Spleen (tissue), 11 donors: ENCODE results near the gene ITGBL1. TPM values are rescaled to one million over a fixed set of nuclear protein-coding genes. Genes with fewer than 3 reads are reported as not detected.

ENCODE experiments used
- DNase-seq: peaks from one replicate; pipeline ENCODE4 v3.0.0-alpha.2; 2020
- H3K27ac ChIP-seq, 8 donors: fragments of 200-600 bp; sonication (generic) in 7 of 8; 1 replicate in 4 of 8; 2 replicates in 4 of 8; pipeline versions ENCODE4 v1.5.0 to v1.8.0; 2016 to 2021; ENCODE audit warnings: inconsistent platforms in 4 of 8, mild to moderate bottlenecking in 4 of 8, moderate library complexity in 1 of 8
- H3K27me3 ChIP-seq, 7 donors: fragments of 200-600 bp; sonication (generic) in 6 of 7; replicated peaks in 1 of 7; 1 replicate in 4 of 7; 2 replicates in 3 of 7; pipeline versions ENCODE4 v1.5.0 to v1.8.0; 2016 to 2021; ENCODE audit warnings: inconsistent platforms in 3 of 7, mild to moderate bottlenecking in 1 of 7
- H3K36me3 ChIP-seq, 6 donors: fragments of 200-600 bp; sonication (generic) in 5 of 6; 1 replicate in 4 of 6; 2 replicates in 2 of 6; pipeline versions ENCODE4 v1.5.0 to v1.8.0; 2016 to 2021; ENCODE audit warnings: inconsistent platforms in 2 of 6
- H3K4me1 ChIP-seq, 6 donors: fragments of 200-600 bp; sonication (generic) in 5 of 6; 1 replicate in 3 of 6; 2 replicates in 3 of 6; pipeline versions ENCODE4 v1.5.0 to v1.8.0; 2016 to 2021; ENCODE audit warnings: inconsistent platforms in 3 of 6
- H3K4me3 ChIP-seq, 8 donors: fragments of 200-600 bp; sonication (generic) in 7 of 8; 1 replicate in 4 of 8; 2 replicates in 4 of 8; pipeline versions ENCODE4 v1.5.0 to v1.8.0; 2016 to 2021; ENCODE audit warnings: inconsistent platforms in 4 of 8, mild to moderate bottlenecking in 4 of 8, moderate library complexity in 2 of 8
- H3K9me3 ChIP-seq, 8 donors: fragments of 200-600 bp; sonication (generic) in 7 of 8; 1 replicate in 4 of 8; 2 replicates in 4 of 8; pipeline versions ENCODE4 v1.5.0 to v1.8.0; 2016 to 2021; ENCODE audit warnings: inconsistent platforms in 4 of 8
- CTCF ChIP-seq, 11 experiments: fragments of 200-600 bp in 7 of 11; fragments of 450-650 bp in 4 of 11; sonication (generic) in 4 of 11; IDR thresholded peaks in 8 of 11; conservative IDR thresholded peaks in 3 of 11; 1 replicate in 7 of 11; 2 replicates in 4 of 11; pipeline versions ENCODE4 v1.4.0 to v1.8.0; 2016 to 2021; ENCODE audit warnings: antibody characterized with exemption in 11 of 11, inconsistent platforms in 4 of 11, mild to moderate bottlenecking in 1 of 11
- POLR2A ChIP-seq, 3 donors: fragments of 450-650 bp; IDR thresholded peaks; one replicate each; pipeline ENCODE4 v1.5.1; 2017; ENCODE audit warnings: antibody characterized with exemption in 3 of 3, mild to moderate bottlenecking in 1 of 3
- POLR2AphosphoS5 ChIP-seq, 3 donors: sonication (generic); formaldehyde crosslinking; IDR thresholded peaks; one replicate each; pipeline ENCODE4 v1.5.1; 2017; ENCODE audit warnings: antibody characterized with exemption in 3 of 3
- WGBS, 5 donors: extraction: QIAGEN DNeasy Blood & Tissue Kit in 3 of 5; methylation state at CpG; one replicate each; pipeline versions ENCODE4 v1.1.5 to v1.1.7; 2013 to 2018; 5-methylcytosine and 5-hydroxymethylcytosine counted together
- intact Hi-C: fragments of 100-400 bp; cut with DNase I; formaldehyde crosslinking; loops from one replicate; pipeline ENCODE4 v1.15.0; 2023; ENCODE audit warnings: low total_unique reads
- polyA plus RNA-seq, 3 donors: library from polyadenylated mRNA; stranded (reverse); fragments of 200-250 nt; gene quantifications; one replicate each; pipeline ENCODE4 v1.2.1, GENCODE V29; 2013
- total RNA-seq, 7 donors: library from RNA; depleted of rRNA in 3 of 7; stranded (reverse); fragments of >200 nt in 3 of 7; fragmentation: NEBNext Ultra II Directional in 4 of 7; extraction: Animal tissue kit (Norgen Biotek cat#: 25700) in 4 of 7; gene quantifications; one replicate each; pipeline versions ENCODE4 v1.1.0 to v1.2.1, GENCODE V29; 2016 to 2021
- donor health status: healthy with polysubstance abuse.
- donor health status: DM: no; HTN: no; CAD: no; lungs with moderate emphysema.
- donor health status: DM: no; HTN: no; CAD: no.
- donor health status: Bipolar disorder and iron deficiency.
- donor health status: healthy.
- donor health status: DM: no; HTN: no; CAD: no.
- donor health status: DM: yes; HTN: yes; CAD: no.

The ITGBL1 gene
- total and polyA plus RNA-seq, 10 donors, result 0.48 to 1.6 (median 0.97) TPM; not detected in 1

- no peak for TF ChIP-seq POLR2AphosphoS5 (IDR thresholded peaks at IDR 0.05)
Observed at GRCh38 chr13:101628900-101629299, 176.4 kb downstream of the ITGBL1 start.

GRCh38 chr13:101631395-101631794, 178.9 kb downstream of the ITGBL1 start:
- DNase-seq, result no peak
- intact Hi-C loops, result no loop called here
- Histone ChIP-seq H3K27ac (no peak overlapping the region), H3K4me1 (peaks cover 0 to 18% (median 9%) of the 10 kb centered on the region in 6 donors), H3K27me3 (no peaks in the 10 kb centered on the region), H3K4me3 (no peak overlapping the region), H3K36me3 (no peaks in the 10 kb centered on the region), H3K9me3 (no peaks in the 10 kb centered on the region)
- no peak for TF ChIP-seq CTCF (IDR thresholded peaks at IDR 0.05 in 8 of 11, conservative IDR thresholded peaks at IDR 0.05 in 3 of 11)
- no peak for TF ChIP-seq POLR2A (IDR thresholded peaks at IDR 0.05)
- TF ChIP-seq POLR2AphosphoS5 (IDR thresholded peaks at IDR 0.05), result no peak

More at GRCh38 chr13:101628900-101629299, 176.4 kb downstream of the ITGBL1 start:
- no peaks in the 10 kb centered on the region for H3K27me3 ChIP-seq
- DNase-seq, result no peak
- 80 to 94% (median 91%) methylated on average over 1 of the region's 1 CpG for WGBS, 5 donors
- H3K27ac ChIP-seq, result no peak overlapping the region
- H3K36me3 ChIP-seq, result no peaks in the 10 kb centered on the region
- H3K4me1 ChIP-seq, result peaks cover 4 to 38% (median 27%) of the 10 kb centered on the region in 6 donors
- H3K4me3 ChIP-seq, result no peak overlapping the region
- H3K9me3 ChIP-seq, result no peaks in the 10 kb centered on the region
- intact Hi-C loops, result no loop called here

GRCh38 chr13:101634142-101634541, 181.7 kb downstream of the ITGBL1 start:
- Histone ChIP-seq H3K27ac (no peak overlapping the region), H3K9me3 (no peaks in the 10 kb centered on the region), H3K27me3 (no peaks in the 10 kb centered on the region), H3K4me3 (no peak overlapping the region), H3K4me1 (no peaks in the 10 kb centered on the region), H3K36me3 (no peaks in the 10 kb centered on the region)
- intact Hi-C loops, result no loop called here
- DNase-seq, result no peak
- TF ChIP-seq POLR2AphosphoS5 (IDR thresholded peaks at IDR 0.05) (no peak), POLR2A (IDR thresholded peaks at IDR 0.05) (no peak), CTCF (IDR thresholded peaks at IDR 0.05 in 8 of 11, conservative IDR thresholded peaks at IDR 0.05 in 3 of 11) (no peak)
- 75 to 94% (median 86%) methylated on average over 2 of the region's 2 CpGs for WGBS, 5 donors

GRCh38 chr13:101639711-101640110, 187.2 kb downstream of the ITGBL1 start:
- Histone ChIP-seq H3K27ac (no peak overlapping the region), H3K4me1 (no peaks in the 10 kb centered on the region), H3K36me3 (no peaks in the 10 kb centered on the region), H3K9me3 (no peaks in the 10 kb centered on the region), H3K4me3 (no peak overlapping the region), H3K27me3 (no peaks in the 10 kb centered on the region)
- TF ChIP-seq CTCF (IDR thresholded peaks at IDR 0.05 in 8 of 11, conservative IDR thresholded peaks at IDR 0.05 in 3 of 11) (no peak), POLR2AphosphoS5 (IDR thresholded peaks at IDR 0.05) (no peak), POLR2A (IDR thresholded peaks at IDR 0.05) (no peak)
- WGBS, 5 donors, result 79 to 85% (median 82%) methylated on average over 1 of the region's 1 CpG
- no peak for DNase-seq
- intact Hi-C loops, result no loop called here
